Measurements from ENCODE around the gene PROX1. TPM values are rescaled to one million over a fixed set of nuclear protein-coding genes. Genes with fewer than 3 reads are reported as not detected.

Gene PROX1
- total and polyA plus RNA-seq, 9 of the 15 experiments (the other 6 are each of a cell fraction or from before 2014, with no cell fraction given): 0.14 to 0.22 TPM; not detected in 7

DNA sequence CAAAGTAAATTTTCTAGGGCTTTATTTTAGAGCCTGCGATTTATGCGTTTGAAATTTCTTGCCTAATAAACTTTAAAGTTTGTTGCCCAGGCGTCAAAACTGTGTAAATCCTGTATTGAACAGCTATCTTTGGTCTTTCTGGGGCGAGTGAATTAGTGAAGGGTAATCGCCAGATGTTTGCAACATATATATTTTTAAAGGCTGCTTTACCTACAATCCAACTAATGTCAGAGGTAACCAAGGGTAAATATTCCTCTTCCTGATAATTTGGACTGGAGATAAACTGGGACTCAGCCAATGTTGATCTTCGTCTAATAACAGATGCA lies 885 bp upstream of the PROX1 start:
- TF ChIP-seq ZNF586 (CRISPR knock-in tag; conservative IDR thresholded peaks at IDR 0.05) (no peak), EGR1 (conservative IDR thresholded peaks at IDR 0.05) (no peak), ZNF224 (CRISPR knock-in tag; IDR thresholded peaks at IDR 0.05) (no peak), HEY1 (CRISPR knock-in tag; IDR thresholded peaks at IDR 0.05; ENCODE audit: borderline replicate concordance) (no peak), POLR2A (conservative IDR thresholded peaks at IDR 0.05) (no peak), NR4A1 (CRISPR knock-in tag; IDR thresholded peaks at IDR 0.05) (no peak), NR4A1 (tag; IDR thresholded peaks at IDR 0.05) (no peak), SP1 (CRISPR knock-in tag; IDR thresholded peaks at IDR 0.05) (no peak), ZNF124 (CRISPR knock-in tag; IDR thresholded peaks at IDR 0.05) (no peak), HNRNPK (IDR thresholded peaks at IDR 0.05; ENCODE audit: low read depth, low read length, poor library complexity, severe bottlenecking) (no peak), GABPA (tag; conservative IDR thresholded peaks at IDR 0.05; ENCODE audit: low read depth) (no peak), ZNF707 (CRISPR knock-in tag; conservative IDR thresholded peaks at IDR 0.05) (no peak), LCOR (CRISPR knock-in tag; IDR thresholded peaks at IDR 0.05) (no peak), JUNB (CRISPR knock-in tag; conservative IDR thresholded peaks at IDR 0.05) (no peak), ZNF253 (CRISPR knock-in tag; conservative IDR thresholded peaks at IDR 0.05) (no peak), C11orf30 (IDR thresholded peaks at IDR 0.05; ENCODE audit: low read depth) (no peak), NFXL1 (CRISPR knock-in tag; IDR thresholded peaks at IDR 0.05) (no peak), PCBP1 (IDR thresholded peaks at IDR 0.05; ENCODE audit: low read depth, low read length, poor library complexity, severe bottlenecking) (no peak)
- TF ChIP-seq, protein P1, sequence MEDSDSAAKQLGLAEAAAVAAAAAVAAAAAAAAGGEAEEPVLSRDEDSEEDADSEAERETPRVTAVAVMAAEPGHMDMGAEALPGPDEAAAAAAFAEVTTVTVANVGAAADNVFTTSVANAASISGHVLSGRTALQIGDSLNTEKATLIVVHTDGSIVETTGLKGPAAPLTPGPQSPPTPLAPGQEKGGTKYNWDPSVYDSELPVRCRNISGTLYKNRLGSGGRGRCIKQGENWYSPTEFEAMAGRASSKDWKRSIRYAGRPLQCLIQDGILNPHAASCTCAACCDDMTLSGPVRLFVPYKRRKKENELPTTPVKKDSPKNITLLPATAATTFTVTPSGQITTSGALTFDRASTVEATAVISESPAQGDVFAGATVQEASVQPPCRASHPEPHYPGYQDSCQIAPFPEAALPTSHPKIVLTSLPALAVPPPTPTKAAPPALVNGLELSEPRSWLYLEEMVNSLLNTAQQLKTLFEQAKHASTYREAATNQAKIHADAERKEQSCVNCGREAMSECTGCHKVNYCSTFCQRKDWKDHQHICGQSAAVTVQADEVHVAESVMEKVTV (CRISPR knock-in tag; IDR thresholded peaks at IDR 0.05): no peak
- TF ChIP-seq, protein P2, sequence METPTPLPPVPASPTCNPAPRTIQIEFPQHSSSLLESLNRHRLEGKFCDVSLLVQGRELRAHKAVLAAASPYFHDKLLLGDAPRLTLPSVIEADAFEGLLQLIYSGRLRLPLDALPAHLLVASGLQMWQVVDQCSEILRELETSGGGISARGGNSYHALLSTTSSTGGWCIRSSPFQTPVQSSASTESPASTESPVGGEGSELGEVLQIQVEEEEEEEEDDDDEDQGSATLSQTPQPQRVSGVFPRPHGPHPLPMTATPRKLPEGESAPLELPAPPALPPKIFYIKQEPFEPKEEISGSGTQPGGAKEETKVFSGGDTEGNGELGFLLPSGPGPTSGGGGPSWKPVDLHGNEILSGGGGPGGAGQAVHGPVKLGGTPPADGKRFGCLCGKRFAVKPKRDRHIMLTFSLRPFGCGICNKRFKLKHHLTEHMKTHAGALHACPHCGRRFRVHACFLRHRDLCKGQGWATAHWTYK (CRISPR knock-in tag; IDR thresholded peaks at IDR 0.05): no peak
- TF ChIP-seq, protein P3, sequence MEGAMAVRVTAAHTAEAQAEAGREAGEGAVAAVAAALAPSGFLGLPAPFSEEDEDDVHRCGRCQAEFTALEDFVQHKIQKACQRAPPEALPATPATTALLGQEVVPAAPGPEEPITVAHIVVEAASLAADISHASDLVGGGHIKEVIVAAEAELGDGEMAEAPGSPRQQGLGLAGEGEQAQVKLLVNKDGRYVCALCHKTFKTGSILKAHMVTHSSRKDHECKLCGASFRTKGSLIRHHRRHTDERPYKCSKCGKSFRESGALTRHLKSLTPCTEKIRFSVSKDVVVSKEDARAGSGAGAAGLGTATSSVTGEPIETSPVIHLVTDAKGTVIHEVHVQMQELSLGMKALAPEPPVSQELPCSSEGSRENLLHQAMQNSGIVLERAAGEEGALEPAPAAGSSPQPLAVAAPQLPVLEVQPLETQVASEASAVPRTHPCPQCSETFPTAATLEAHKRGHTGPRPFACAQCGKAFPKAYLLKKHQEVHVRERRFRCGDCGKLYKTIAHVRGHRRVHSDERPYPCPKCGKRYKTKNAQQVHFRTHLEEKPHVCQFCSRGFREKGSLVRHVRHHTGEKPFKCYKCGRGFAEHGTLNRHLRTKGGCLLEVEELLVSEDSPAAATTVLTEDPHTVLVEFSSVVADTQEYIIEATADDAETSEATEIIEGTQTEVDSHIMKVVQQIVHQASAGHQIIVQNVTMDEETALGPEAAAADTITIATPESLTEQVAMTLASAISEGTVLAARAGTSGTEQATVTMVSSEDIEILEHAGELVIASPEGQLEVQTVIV (CRISPR knock-in tag; IDR thresholded peaks at IDR 0.05; ENCODE audit: borderline replicate concordance): no peak
- no peak overlapping the region for H3K4me3 ChIP-seq
- H3K9me1 ChIP-seq (ENCODE audit: control insufficient read depth, insufficient read depth, low read length): no peaks in the 10 kb centered on the region
- DNase-seq (ENCODE audit: extremely low read depth in 1 of 4, low spot score in 3 of 4) (no peak), ATAC-seq (no peak), FAIRE-seq (no peak)
- in situ Hi-C loops (cut with MboI): no loop called here
- no peak overlapping the region for H2AFZ ChIP-seq (ENCODE audit: low read depth, low read length)
- H3K9ac ChIP-seq (ENCODE audit: insufficient read depth in 1 of 2, low read depth in 2 of 2, low read length in 2 of 2): no peak overlapping the region
- H3K27ac ChIP-seq (ENCODE audit: extremely low read depth, low read depth, low read length): no peak overlapping the region
- 19% methylated on average over 6 of the region's 6 CpGs for WGBS (ENCODE audit: insufficient coverage, low coverage, missing lambda C conversion rate)
- no TSS peak for BruUV-seq (replicated peaks)
- peaks cover 47 to 71% of the 10 kb centered on the region in 2 experiments for H3K27me3 ChIP-seq (ENCODE audit: control insufficient read depth in 2 of 2, insufficient read depth in 2 of 2, low read length in 2 of 2)
- no peak overlapping the region for H3K4me2 ChIP-seq (ENCODE audit: insufficient read depth, low read length)
- no peaks in the 10 kb centered on the region for H3K79me2 ChIP-seq (ENCODE audit: control insufficient read depth, insufficient read depth, low read length)
- peaks cover 8% of the 10 kb centered on the region for H4K20me1 ChIP-seq (replicated peaks; ENCODE audit: control insufficient read depth, insufficient read depth, low read length)
- H3K36me3 ChIP-seq (ENCODE audit: control insufficient read depth, insufficient read depth, low read length): no peaks in the 10 kb centered on the region
- CTCF ChIA-PET (ENCODE audit: low intra/inter-chr PET ratio): no interaction called here
- H3K4me1 ChIP-seq (replicated peaks in 1 of 2; ENCODE audit: control insufficient read depth in 2 of 2, insufficient read depth in 2 of 2, low read length in 2 of 2): peaks cover 0 to 23% of the 10 kb centered on the region in 2 experiments; a peak in 2 of 5 replicates
- POLR2A ChIA-PET: no interaction called here
- intact Hi-C loops (cut with micrococcal nuclease): no loop called here
- H3K9me3 ChIP-seq (replicated peaks; ENCODE audit: control insufficient read depth, insufficient read depth, low read depth, low read length): no peaks in the 10 kb centered on the region

All from K562 (cell line).